Measurements from ENCODE around the gene SLCO2A1.

SLCO2A1 gene

DNA sequence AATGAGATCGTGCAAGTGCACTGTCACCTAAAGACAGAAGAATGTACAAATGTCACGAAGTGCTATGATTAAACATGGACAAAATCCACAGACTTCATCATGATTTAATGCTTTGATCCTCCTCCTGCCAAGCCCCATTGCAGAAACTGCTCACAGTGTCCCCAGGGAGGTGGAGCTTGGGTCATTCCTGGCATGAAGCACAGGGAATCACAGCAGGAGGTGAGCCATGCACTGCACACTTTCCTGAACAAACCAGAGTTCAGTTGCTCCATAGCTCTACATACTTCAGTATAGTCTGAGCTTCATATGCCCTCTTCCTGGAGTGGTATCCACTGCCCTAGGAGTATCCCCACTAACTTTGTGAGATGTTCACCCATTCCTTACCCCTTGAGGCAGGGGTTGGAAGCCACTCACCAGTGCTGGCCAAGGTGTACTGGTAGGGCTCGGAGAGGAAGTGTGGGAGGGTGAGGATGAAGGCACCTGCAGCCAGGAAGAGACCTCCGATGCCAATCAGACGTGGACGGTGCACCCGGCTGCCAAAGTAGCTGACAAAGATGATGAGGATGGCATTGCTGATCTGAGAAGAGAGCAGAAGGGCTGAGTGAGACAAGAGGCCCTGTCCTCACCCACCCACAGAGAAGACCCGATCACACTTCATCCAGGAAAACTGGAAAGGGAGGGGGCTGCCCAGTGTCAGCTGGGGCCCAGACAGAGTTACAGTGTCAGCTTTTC lies 56.3 kb downstream of the SLCO2A1 start:
- Histone ChIP-seq H3K4me3 (ENCODE audit: low read length) (no peak overlapping the region), H3K9ac (ENCODE audit: low read depth, low read length) (no peak overlapping the region), H3K9me3 (ENCODE audit: insufficient read depth, low read depth, low read length) (peaks cover 9% of the 10 kb centered on the region), H3K36me3 (ENCODE audit: insufficient read depth, low read length) (no peaks in the 10 kb centered on the region), H3K27ac (ENCODE audit: low read depth, low read length) (no peak overlapping the region), H3K27me3 (ENCODE audit: insufficient read depth, low read length) (no peaks in the 10 kb centered on the region), H3K4me1 (ENCODE audit: insufficient read depth, low read length) (no peaks in the 10 kb centered on the region)
- 92% methylated on average over 8 of the region's 8 CpGs for WGBS

DNA sequence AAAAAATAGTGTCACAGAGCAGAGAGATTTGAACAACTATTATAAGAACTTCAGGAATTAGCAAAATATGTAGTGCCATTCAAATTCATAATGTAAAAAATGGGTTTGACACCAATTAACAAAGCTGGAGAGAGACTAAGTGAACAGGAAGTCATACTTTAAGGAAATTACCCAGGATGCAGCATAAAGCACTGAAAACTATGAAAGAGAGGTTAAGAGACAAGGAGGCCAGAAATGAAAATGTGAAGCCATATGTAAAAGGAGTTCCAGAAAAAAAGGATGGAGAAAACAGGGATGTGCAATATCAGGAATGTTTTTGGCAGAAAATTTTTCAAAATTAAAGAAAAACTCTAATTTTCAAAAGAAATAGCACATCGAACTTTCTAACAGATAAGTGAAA lies 57.6 kb downstream of the SLCO2A1 start:
- WGBS: no CpG with 5 or more reads among the region's 1 CpG
- peaks cover 9% of the 10 kb centered on the region for H3K9me3 ChIP-seq (ENCODE audit: insufficient read depth, low read depth, low read length)

DNA sequence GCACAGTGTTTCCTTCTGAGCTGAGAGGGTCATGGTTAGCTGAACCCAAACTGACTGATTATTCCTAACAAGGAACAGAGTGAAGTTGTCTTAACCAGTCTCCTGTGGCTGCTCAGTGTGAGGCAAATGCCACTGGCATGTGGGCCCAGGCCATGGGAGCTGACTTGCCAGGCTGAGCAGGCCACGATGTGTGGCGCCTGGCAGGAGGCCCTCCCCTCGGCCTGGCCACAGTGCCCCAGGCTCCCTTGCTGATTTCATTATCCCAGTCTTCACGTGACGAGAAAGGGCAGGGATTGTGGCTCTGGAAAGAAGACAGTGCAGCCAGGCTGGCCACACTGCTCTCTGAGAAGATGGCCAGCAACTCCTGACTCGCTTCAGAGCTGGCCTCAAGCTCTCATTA lies 58.8 kb downstream of the SLCO2A1 start:
- H3K9ac ChIP-seq (ENCODE audit: low read depth, low read length): no peak overlapping the region
- no peak overlapping the region for H3K4me3 ChIP-seq (ENCODE audit: low read length)
- H3K27me3 ChIP-seq (ENCODE audit: insufficient read depth, low read length): no peaks in the 10 kb centered on the region
- WGBS: 91% methylated on average over 6 of the region's 6 CpGs
- no peaks in the 10 kb centered on the region for H3K36me3 ChIP-seq (ENCODE audit: insufficient read depth, low read length)
- H3K27ac ChIP-seq (ENCODE audit: low read depth, low read length): no peak overlapping the region
- H3K9me3 ChIP-seq (ENCODE audit: insufficient read depth, low read depth, low read length): peaks cover 9% of the 10 kb centered on the region
- H3K4me1 ChIP-seq (ENCODE audit: insufficient read depth, low read length): no peaks in the 10 kb centered on the region; the same call in 1 of the 2 replicates

More for the DNA sequence above, 57.6 kb downstream of the SLCO2A1 start:
- H3K4me3 ChIP-seq (ENCODE audit: low read length): no peak overlapping the region
- H3K4me1 ChIP-seq (ENCODE audit: insufficient read depth, low read length): no peaks in the 10 kb centered on the region; the same call in 1 of the 2 replicates
- no peak overlapping the region for H3K27ac ChIP-seq (ENCODE audit: low read depth, low read length)
- H3K36me3 ChIP-seq (ENCODE audit: insufficient read depth, low read length): no peaks in the 10 kb centered on the region
- no peak overlapping the region for H3K9ac ChIP-seq (ENCODE audit: low read depth, low read length)
- H3K27me3 ChIP-seq (ENCODE audit: insufficient read depth, low read length): no peaks in the 10 kb centered on the region

DNA sequence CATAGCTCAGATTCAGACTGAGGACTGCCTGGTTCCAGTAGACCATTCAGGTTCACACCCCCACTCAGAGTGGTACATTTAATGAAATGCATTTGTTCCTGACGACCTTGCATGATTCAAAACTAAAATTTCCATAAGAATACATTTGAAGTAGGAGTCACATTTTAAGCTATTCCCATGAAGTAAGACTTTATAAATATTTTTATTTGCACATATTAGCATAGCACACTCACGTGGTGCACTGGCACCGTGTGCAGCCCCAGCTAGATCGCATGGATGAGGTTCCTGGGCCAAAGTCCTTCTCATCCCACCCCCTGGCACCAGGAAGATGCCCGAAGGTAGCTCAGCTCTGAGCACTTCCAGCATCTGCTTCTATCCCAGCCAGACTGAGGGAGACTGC lies 59.4 kb downstream of the SLCO2A1 start:
- peaks cover 9% of the 10 kb centered on the region for H3K9me3 ChIP-seq (ENCODE audit: insufficient read depth, low read depth, low read length)
- H3K9ac ChIP-seq (ENCODE audit: low read depth, low read length): no peak overlapping the region
- no peak overlapping the region for H3K4me3 ChIP-seq (ENCODE audit: low read length)
- WGBS: 98% methylated on average over 4 of the region's 5 CpGs
- H3K4me1 ChIP-seq (ENCODE audit: insufficient read depth, low read length): no peaks in the 10 kb centered on the region; the same call in 1 of the 2 replicates
- H3K27ac ChIP-seq (ENCODE audit: low read depth, low read length): no peak overlapping the region
- no peaks in the 10 kb centered on the region for H3K27me3 ChIP-seq (ENCODE audit: insufficient read depth, low read length)
- H3K36me3 ChIP-seq (ENCODE audit: insufficient read depth, low read length): no peaks in the 10 kb centered on the region

DNA sequence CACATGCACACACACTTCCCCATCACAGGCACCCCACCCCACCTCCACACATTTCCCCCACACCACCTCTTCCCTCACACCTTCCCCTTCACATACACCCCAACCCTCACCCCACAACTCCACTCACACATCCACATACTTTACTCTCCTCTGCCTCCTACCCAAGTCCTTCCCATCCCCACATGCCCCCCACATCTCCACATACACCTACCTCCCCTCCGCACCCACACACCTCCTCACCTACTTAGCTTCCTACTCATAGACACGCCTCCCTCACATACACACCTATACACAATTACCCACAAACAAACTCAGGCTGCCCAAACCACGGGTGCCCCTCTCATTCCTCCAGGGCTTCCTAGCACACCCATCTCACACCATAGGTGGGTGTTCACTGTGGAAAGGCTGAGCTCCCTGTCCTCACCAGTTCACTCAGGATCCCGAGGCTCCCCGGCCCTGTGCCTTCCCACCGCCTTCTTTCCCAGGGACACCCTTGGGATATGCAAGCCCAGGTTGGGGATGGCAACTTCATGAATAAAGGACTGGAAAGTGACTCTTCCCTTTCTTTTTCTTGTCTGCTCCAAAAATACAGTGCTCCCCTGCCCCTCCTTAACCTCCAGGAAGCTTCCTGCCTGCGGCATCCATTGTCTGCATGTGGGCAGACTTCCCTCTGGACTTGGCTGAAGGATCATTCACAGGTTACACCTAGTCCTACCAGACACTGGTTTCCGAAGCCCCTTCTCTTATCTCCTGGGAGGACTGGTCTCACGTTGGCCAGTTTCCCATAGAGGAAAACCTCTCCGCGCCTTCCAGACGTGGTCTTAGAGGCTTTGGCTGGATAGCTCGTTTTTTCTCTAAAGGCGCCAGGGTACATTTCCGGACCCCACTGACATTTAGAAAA lies 61.5 kb downstream of the SLCO2A1 start:
- Histone ChIP-seq H3K4me3 (ENCODE audit: low read length) (no peak overlapping the region), H3K27me3 (ENCODE audit: insufficient read depth, low read length) (no peaks in the 10 kb centered on the region), H3K4me1 (ENCODE audit: insufficient read depth, low read length) (no peaks in the 10 kb centered on the region; the same call in 1 of the 2 replicates), H3K27ac (ENCODE audit: low read depth, low read length) (no peak overlapping the region), H3K9ac (ENCODE audit: low read depth, low read length) (no peak overlapping the region), H3K9me3 (ENCODE audit: insufficient read depth, low read depth, low read length) (peaks cover 9% of the 10 kb centered on the region), H3K36me3 (ENCODE audit: insufficient read depth, low read length) (no peaks in the 10 kb centered on the region)
- WGBS: 92% methylated on average over 15 of the region's 15 CpGs

DNA sequence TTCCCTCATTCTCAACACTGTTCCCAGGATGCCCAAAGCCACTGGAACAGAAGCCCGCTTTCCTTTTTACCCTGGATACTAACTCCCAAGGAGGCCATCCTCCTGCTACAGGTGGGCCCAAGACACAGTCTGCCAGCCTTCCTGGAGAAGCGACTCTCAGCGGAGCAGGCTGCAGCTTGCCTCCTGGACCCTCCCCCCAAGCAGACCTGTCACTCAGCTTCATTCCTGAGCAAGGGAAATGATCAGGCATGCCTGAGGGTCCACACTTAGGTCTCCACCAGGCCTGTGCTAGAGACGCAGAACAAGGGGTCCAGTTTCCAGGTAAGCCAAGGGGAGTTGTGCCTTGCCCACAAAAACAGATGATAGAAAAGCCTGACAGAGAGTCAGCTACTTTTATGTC lies 62.8 kb downstream of the SLCO2A1 start:
- Histone ChIP-seq H3K36me3 (ENCODE audit: insufficient read depth, low read length) (no peaks in the 10 kb centered on the region), H3K27ac (ENCODE audit: low read depth, low read length) (no peak overlapping the region), H3K27me3 (ENCODE audit: insufficient read depth, low read length) (no peaks in the 10 kb centered on the region), H3K9me3 (ENCODE audit: insufficient read depth, low read depth, low read length) (peaks cover 3% of the 10 kb centered on the region; the same call in 1 of the 2 replicates), H3K4me1 (ENCODE audit: insufficient read depth, low read length) (no peaks in the 10 kb centered on the region; the same call in 1 of the 2 replicates), H3K4me3 (ENCODE audit: low read length) (no peak overlapping the region), H3K9ac (ENCODE audit: low read depth, low read length) (no peak overlapping the region)
- WGBS: 74% methylated on average over 4 of the region's 4 CpGs

DNA sequence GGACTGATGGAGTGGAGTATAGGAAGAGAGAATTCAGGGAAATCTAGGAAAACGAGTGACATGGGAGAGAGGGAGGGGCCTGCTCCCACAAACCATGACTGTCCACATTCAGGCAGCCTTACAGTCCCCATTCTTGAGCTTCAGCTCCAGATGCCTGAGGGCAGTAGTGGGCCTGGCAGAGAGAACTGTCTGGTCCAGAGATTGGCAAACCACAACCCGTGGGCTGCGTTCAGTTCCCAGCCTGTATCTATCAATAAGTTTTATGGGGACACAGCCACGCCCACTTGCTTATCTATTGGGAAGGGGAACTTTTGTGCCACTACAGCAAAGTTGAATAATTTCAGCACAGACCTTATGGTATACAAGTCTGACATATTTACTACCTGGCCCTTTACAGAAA lies 63.8 kb downstream of the SLCO2A1 start:
- no peaks in the 10 kb centered on the region; the same call in 1 of the 2 replicates for H3K4me1 ChIP-seq (ENCODE audit: insufficient read depth, low read length)
- no peaks in the 10 kb centered on the region for H3K27me3 ChIP-seq (ENCODE audit: insufficient read depth, low read length)
- 91% methylated on average over 4 of the region's 4 CpGs for WGBS
- H3K27ac ChIP-seq (ENCODE audit: low read depth, low read length): no peak overlapping the region
- no peaks in the 10 kb centered on the region for H3K9me3 ChIP-seq (ENCODE audit: insufficient read depth, low read depth, low read length)
- no peak overlapping the region for H3K9ac ChIP-seq (ENCODE audit: low read depth, low read length)
- H3K36me3 ChIP-seq (ENCODE audit: insufficient read depth, low read length): no peaks in the 10 kb centered on the region
- H3K4me3 ChIP-seq (ENCODE audit: low read length): no peak overlapping the region

DNA sequence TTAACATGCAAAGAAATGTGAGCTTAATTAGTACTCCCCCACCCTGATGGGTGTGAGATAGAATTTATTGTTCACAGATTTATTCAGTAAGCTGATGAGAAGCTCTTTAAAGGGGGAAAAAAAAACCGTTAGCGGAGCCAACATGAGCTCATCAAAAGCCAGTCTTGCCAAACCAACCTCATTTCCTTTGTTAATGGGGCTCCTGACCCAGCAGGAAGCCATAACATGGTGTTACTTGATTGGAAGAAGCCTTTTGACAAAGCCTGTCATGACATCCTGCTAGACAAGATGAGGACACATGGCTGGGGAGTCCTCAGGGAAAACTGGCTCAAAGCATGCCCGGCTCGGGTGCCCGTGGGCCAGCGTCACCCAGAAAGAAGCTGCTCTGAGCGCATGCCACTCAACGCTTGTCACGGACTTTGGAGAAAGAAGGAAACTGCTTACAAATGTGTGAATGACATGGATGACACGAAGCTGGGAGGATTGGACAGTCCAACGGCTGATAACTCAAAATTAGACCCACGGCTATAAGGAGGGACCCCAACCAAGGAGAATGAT lies 64.6 kb downstream of the SLCO2A1 start:
- WGBS: 95% methylated on average over 12 of the region's 12 CpGs
- H3K36me3 ChIP-seq (ENCODE audit: insufficient read depth, low read length): no peaks in the 10 kb centered on the region

DNA sequence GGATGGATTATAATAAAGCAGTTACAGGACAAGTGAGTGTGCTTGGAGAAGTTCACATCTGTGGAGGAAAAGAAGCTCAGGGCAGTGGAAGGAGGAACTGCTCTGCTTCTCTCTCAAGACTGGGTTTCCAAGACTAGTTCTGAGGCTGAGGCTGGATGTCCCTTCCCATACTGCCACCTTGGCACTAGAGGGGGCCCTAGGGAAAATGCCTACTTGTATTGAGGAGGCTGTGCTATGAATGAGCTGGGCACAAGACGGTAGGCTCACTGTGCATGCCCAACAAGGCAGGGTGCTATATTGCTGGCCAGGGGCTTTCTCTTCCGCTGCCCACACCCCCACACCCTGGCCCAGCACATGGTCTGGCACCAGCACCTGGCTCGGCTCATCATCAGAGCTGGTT lies 65.2 kb downstream of the SLCO2A1 start:
- Histone ChIP-seq H3K9ac (ENCODE audit: low read depth, low read length) (no peak overlapping the region), H3K9me3 (ENCODE audit: insufficient read depth, low read depth, low read length) (no peaks in the 10 kb centered on the region), H3K27ac (ENCODE audit: low read depth, low read length) (no peak overlapping the region), H3K4me3 (ENCODE audit: low read length) (no peak overlapping the region), H3K36me3 (ENCODE audit: insufficient read depth, low read length) (no peaks in the 10 kb centered on the region), H3K27me3 (ENCODE audit: insufficient read depth, low read length) (no peaks in the 10 kb centered on the region), H3K4me1 (ENCODE audit: insufficient read depth, low read length) (no peaks in the 10 kb centered on the region; the same call in 1 of the 2 replicates)
- 95% methylated on average over 3 of the region's 3 CpGs for WGBS

More for the DNA sequence above, 64.6 kb downstream of the SLCO2A1 start:
- no peaks in the 10 kb centered on the region for H3K9me3 ChIP-seq (ENCODE audit: insufficient read depth, low read depth, low read length)
- H3K4me1 ChIP-seq (ENCODE audit: insufficient read depth, low read length): no peaks in the 10 kb centered on the region; the same call in 1 of the 2 replicates
- H3K27me3 ChIP-seq (ENCODE audit: insufficient read depth, low read length): no peaks in the 10 kb centered on the region
- H3K4me3 ChIP-seq (ENCODE audit: low read length): no peak overlapping the region
- no peak overlapping the region for H3K27ac ChIP-seq (ENCODE audit: low read depth, low read length)
- no peak overlapping the region for H3K9ac ChIP-seq (ENCODE audit: low read depth, low read length)

DNA sequence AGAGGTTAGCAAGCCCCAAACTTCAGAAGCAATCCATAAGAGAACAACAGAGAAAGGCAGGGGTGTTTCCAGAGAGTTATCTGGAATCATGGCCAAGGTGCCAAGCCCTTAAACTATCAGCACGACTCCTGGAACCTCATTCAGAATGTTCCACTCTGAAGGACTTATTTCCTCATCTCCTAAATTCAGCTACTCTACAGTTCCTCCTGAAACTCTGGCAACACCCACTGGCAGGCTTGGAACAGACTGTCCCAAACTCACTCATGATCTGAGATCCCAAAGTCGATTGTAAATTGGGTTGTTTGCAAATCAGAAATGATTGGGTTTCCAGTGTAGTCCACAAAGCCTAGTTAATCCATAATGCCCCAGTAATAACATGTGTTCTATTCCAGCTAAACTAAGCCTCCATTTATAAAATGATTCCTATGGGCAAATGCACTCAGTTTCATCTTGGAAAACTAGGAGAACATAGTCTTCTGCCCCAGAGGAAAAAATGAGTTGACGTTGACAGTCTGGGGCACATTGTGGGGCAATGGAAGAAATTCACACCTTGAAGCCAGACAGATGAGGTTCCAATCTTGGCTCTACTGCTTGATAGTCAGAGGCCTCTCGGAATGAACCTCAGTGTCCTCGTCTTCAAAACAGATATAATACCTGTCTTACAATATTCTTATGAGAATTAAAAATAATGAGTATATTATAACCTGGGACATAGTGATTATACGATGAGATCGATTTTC lies 65.9 kb downstream of the SLCO2A1 start:
- no peaks in the 10 kb centered on the region for H3K36me3 ChIP-seq (ENCODE audit: insufficient read depth, low read length)
- WGBS: 95% methylated on average over 6 of the region's 7 CpGs
- no peak overlapping the region for H3K9ac ChIP-seq (ENCODE audit: low read depth, low read length)
- H3K4me3 ChIP-seq (ENCODE audit: low read length): no peak overlapping the region
- H3K9me3 ChIP-seq (ENCODE audit: insufficient read depth, low read depth, low read length): no peaks in the 10 kb centered on the region
- H3K27me3 ChIP-seq (ENCODE audit: insufficient read depth, low read length): no peaks in the 10 kb centered on the region
- no peak overlapping the region for H3K27ac ChIP-seq (ENCODE audit: low read depth, low read length)
- H3K4me1 ChIP-seq (ENCODE audit: insufficient read depth, low read length): no peaks in the 10 kb centered on the region; the same call in 1 of the 2 replicates

All from HUES64 (cell line).